Renal cortex interstitium (tissue), 11 donors: ENCODE measurements around the gene OR6K6. TPM values are rescaled to one million over a fixed set of nuclear protein-coding genes. Genes with fewer than 3 reads are reported as not detected.

Source experiments
- DNase-seq, 11 donors: peaks; one replicate each; pipeline ENCODE4 v3.0.0-alpha.2; 2013; ENCODE audit warnings: low read depth in 9 of 11, low spot score in 4 of 11; ENCODE audit errors: extremely low read depth in 1 of 11
- polyA plus RNA-seq, 3 donors: library from polyadenylated mRNA; unstranded; fragments of 120-200 nt; gene quantifications; one replicate each; pipeline ENCODE4 v1.2.1, GENCODE V29; 2013; ENCODE audit not compliant: insufficient read length in 3 of 3

The OR6K6 gene
- polyA plus RNA-seq, 3 donors = not detected

DNA sequence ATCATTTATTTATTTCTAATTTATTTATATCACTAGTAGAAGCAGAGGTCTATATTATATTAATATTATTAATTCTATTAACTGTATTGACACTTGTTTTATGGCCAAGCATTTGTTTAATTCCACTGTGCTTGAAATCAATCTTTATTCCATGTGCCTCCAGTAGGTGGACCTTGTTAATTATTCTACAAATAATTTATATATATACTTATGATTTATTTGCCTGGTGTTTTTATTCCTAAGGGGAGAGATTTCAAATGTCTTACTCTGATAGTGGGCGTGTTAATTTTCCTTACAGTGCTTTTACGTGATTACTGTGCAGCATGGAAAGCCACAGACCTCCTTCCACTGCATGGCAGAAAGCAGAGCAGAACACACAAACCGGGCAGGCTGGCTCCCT, 44.0 kb downstream of the OR6K6 start:
- DNase-seq = no peak

GRCh38 chr1:158799689-158800088, 45.2 kb downstream of the OR6K6 start:
- DNase-seq = no peak

- no peak for DNase-seq
These were observed 46.0 kb downstream of the OR6K6 start for GRCh38 chr1:158800526-158800925.

- DNase-seq = no peak
These were observed 46.9 kb downstream of the OR6K6 start for GRCh38 chr1:158801396-158801795.

GRCh38 chr1:158803678-158804077, 49.2 kb downstream of the OR6K6 start:
- no peak for DNase-seq

Other genes starting within 250 kb of the OR6K6 start
- not detected for gene OR6Y1, start 200.3 kb upstream of the OR6K6 start, polyA plus RNA-seq
- not detected for gene OR6P1, start 184.1 kb upstream of the OR6K6 start, polyA plus RNA-seq
- gene OR10X1, start 174.8 kb upstream of the OR6K6 start, polyA plus RNA-seq = not detected
- under 1 TPM in 2 of 3 donors, not detected in 1; 0.01 to 0.08 TPM for gene OR10Z1, start 149.5 kb upstream of the OR6K6 start, polyA plus RNA-seq
- gene SPTA1, start 68.0 kb upstream of the OR6K6 start, polyA plus RNA-seq = 1 to 10 TPM; 1.1 to 2.8 (median 1.1) TPM
- not detected for gene OR6K2, start 54.1 kb upstream of the OR6K6 start, polyA plus RNA-seq
- gene OR6K3, start 34.0 kb upstream of the OR6K6 start, polyA plus RNA-seq = under 1 TPM in 2 of 3 donors, not detected in 1; 0.06 to 0.08 TPM
- not detected for gene OR6N1, start 17.5 kb downstream of the OR6K6 start, polyA plus RNA-seq
- gene OR6N2, start 26.5 kb downstream of the OR6K6 start, polyA plus RNA-seq = not detected
- 1 to 10 TPM; 3.5 to 5.8 (median 5.2) TPM for gene MNDA, start 76.6 kb downstream of the OR6K6 start, polyA plus RNA-seq
- gene PYHIN1, start 176.8 kb downstream of the OR6K6 start, polyA plus RNA-seq = under 1 TPM; 0.13 to 0.20 (median 0.18) TPM